ENCODE data around the gene ADD2.

Gene ADD2

DNA sequence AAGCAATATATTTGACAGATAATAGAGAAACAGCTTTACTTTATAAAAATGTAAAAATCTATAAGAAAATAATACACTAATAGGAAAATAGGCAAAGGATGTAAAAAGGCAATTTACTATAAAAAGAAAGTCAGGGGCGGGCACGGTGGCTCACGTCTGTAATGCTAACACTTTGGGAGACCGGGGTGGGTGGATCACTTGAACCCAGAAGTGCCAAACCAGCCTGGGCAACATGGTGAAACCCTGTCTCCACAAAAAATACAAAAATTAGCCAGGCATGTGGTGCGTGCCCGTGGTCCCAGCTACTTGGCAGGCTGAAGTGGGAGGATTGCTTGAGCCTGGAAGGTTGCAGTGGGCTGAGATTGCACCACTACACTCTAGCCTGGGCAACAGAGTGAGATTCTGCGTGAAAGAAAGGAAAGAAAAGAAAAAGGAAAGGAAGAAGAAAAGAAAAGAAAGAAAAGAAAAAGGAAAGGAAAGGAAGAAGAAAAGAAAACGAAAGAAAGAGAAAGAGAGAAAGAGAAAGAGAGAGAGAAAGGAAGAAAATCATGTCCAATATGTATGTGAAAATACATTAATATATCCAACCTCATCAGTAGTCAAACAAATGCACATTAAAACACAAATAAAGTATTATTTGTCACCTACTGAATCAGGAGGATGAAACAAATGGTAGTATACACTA, 65.1 kb downstream of the ADD2 start:
- DNase-seq (ENCODE audit: low spot score), result no peak

DNA sequence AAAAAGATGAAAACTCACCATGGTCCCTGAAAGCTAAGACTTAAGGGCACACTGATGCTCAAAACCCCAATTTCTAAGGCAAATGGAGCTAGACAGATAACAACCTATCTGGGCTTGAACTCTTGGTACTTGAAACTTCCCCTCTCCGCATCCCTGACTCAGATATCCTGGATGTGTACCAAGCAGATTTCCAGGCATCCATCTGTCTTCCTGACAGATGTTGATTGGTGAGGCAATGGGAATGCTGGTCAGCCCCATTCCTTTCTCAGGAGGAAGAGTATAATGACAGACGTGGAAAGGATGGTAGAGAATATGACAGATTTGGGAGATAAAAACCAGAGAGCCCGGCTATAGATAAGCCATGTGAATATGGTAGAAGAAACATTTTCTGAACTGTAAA, 69.2 kb downstream of the ADD2 start:
- no peak for DNase-seq (ENCODE audit: low spot score)

DNA sequence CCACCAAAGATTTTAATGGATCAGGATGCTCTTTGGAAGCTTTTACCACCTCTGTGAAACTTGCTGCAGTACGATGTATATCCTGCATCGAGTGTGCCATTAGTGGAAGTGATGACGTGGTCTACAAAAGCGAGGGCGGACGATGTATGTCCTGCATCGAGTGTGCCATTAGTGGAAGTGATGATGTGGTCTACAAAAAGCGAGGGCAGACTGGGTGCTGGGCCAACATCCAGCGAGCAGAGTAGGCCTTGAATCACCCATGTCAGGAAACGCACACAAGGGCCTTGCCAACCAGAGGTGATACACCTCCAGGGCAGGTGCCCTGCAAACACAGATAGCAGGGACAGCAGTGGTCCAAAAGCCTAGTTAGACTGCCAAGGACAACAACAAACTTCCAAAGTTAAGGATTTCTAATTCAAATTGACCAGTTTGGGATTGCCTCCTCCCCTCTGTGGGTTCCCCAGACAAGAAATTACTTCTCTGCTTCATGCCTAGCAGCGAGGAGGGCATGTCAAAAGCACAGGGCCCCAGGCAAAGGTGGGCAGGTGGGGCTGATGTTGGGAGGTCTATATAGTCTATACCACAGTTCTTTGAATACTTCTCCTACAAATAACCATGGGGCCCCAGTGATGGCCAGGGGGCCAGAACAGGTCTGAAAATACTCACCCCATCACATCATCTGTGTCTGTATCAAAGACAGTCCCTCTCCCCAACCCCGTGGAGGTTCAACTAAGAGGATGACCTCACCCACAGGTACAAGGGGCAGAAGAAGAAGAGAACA, 70.2 kb downstream of the ADD2 start:
- DNase-seq (ENCODE audit: low spot score), result no peak

DNA sequence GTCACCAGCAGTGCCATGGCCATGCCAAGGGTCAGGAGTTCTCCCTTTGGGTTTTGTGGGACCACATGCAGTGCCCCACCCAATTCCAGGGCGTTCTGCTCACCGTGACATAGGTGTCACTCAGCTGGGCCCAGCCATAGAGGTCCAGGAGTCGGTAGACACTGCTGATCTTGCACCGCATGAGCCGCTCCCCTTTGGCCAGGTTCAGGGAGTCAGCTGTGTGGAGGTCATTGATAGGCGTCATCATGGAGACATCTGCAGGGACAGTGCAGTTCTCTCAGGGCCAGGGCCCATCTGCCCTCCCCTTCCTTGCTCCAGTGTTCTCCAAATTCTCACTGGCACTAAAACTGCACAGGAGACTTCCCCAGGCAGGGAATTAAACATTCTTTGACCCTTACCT, 71.9 kb downstream of the ADD2 start:
- no peak for DNase-seq (ENCODE audit: low spot score)

DNA sequence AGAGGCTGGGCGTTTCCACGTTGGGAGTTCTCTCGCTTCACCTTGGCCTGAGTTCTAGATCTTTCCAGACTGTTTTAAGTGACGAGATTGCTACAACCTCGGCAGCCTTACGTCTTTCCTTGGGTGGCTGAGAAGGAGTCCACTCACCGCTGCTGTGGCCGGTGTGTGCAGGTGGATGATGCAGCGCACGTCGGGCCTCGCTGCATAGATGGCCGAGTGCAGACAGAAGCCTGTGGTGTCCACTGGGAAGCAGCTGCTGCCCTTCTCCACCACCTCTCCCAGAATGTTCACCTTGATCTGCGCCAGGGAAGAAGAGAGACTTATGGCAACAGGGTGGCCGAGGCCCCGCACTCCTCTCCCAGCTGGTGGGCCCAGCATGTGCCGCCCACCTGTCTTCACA, 75.7 kb downstream of the ADD2 start:
- no peak for DNase-seq (ENCODE audit: low spot score)

DNA sequence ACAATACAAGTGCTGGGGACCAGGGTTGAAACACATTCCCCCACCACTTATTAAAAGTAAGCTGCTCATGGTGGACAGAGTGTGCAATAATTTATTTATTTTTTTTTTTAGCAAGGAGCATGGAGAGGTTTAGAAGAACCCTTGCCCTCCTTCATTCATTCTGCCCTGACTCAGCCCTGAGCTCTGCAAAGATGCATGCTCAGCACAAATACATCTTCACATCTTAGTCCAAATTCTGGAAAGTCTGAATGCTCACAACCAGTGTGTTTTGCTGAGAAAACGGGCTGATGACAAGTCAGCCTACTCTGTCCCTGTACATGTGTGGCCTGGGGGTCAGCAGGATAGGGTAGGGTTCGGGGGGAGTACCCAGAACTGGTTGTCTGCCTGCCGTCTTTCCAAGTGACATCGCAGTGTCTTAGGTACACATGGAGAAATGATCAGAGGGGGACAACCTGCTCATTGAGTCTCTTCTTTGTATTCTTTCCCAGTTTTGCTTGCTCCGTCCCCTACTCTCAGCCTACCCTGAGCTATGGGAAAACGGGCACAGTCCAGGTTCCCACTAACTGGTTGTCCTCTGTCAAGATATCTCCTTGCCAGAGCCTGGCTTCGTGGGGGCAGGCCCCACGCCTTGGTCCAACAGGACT, 76.4 kb downstream of the ADD2 start:
- no peak for DNase-seq (ENCODE audit: low spot score)

DNA sequence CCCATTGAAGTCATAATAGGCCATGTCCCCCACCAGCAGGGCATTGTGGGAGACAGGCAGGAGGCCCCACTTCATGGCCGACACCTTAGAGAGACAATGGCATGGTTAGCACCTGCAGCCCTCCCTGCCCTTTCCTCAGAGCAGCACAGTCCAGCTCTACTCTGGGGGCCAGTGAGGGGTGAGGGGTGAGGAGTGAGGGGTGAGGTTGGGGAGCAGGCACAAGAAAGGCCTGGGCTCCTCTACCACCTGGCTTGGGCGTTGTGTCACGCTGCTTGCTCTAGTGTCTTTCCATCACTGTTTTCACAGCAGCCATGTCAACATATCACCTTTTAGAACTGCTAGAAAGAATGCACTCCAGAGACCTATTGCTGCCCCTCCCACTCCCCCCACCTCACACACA, 77.2 kb downstream of the ADD2 start:
- DNase-seq (ENCODE audit: low spot score), result no peak

DNA sequence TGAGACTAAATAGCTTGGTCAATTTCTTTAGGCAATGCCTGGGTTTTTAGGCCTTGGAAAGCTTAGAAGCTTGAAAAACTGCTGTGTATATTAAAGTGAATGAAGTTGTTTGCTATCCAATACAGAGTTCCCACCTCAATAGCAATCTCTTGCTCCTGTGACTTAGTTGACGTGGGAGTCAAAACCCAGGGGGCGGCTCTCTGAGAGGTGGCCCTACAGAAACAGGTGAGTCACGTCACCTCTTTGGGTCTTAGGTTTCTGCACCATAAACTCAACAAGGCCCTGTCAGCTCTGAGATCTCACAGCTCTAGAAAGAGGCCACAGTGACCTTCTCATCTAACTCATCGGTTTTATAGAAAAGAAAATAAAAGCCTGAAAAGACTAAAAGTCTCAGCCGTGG, 79.6 kb downstream of the ADD2 start:
- no peak for DNase-seq (ENCODE audit: low spot score)

DNA sequence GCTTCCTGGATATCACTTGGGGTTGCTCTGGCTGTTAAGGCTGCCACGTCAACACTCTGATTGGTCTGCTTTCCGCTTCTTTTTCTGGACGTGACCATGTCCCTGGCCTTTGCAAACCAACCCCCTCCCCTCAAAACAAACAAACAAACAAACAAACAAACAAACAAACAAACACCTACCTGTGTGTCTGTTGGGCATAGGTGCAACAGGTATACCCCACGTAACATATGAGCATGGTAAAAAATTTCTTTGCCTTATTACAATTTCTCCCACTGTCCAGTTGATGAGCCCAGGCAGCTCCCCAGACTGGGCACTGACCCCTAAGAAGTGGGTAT, 80.6 kb downstream of the ADD2 start:
- no peak for DNase-seq (ENCODE audit: low spot score)

DNA sequence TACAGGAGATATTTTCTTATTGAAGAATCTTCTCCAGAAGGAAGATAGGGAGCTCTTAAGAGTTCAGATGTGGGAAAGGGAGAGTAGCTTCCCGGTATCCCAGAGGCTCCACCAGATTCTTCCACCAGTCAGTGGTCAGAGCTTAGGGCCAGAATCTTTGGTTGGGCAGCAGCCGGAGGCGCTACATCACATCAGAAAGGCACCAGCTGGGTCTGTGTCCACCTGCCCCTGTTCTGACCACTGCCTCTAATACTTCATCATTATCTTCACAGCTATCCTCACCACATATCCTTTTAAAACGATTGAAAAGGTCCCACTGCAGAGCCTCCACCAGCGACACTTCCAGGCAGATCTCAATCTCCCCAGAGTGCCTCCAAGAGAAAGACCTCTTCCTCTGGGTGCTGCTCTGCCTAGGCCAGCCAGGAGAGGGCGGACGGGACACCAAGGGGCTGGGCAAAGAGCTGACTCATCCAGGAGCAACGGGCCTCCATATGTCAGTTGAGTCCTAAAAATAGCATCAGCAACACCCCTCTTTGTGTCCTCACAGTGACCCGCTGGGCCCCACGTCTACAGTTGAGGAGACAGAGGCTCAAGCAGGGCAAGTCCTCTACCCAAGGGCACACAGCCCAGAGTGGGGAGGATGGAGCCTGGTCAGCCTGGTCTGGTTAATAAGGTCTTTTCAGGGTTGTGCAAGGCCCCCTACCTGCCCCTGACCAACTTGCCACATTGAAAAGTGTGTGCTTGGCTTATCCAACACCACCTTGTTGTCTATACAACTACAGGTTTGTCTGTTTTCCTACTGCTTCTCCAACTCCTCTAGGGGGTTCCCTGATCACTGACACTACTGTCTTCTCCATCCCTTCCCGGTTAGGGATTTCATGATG, 81.2 kb downstream of the ADD2 start:
- no peak for DNase-seq (ENCODE audit: low spot score)

DNA sequence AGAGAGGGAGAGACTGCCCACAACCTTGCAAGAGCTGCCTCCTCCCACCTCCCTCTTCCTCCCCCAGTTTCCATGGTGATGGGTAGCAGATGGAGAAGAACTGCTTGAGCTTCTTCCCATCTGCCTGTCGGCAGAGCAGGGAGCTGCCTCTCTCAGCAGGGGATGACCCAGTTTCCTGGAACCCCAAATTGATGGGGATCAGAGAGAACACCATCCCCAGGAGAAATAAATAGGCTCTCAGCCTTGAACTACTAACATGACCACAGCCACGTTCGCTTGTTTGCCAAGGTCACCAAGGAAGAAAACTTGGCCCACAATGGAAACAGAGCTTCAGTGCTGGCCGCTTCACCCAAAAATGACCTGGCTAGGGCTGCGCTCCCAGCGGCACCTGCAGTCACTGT, 82.2 kb downstream of the ADD2 start:
- DNase-seq (ENCODE audit: low spot score), result peak; percentile 6

DNA sequence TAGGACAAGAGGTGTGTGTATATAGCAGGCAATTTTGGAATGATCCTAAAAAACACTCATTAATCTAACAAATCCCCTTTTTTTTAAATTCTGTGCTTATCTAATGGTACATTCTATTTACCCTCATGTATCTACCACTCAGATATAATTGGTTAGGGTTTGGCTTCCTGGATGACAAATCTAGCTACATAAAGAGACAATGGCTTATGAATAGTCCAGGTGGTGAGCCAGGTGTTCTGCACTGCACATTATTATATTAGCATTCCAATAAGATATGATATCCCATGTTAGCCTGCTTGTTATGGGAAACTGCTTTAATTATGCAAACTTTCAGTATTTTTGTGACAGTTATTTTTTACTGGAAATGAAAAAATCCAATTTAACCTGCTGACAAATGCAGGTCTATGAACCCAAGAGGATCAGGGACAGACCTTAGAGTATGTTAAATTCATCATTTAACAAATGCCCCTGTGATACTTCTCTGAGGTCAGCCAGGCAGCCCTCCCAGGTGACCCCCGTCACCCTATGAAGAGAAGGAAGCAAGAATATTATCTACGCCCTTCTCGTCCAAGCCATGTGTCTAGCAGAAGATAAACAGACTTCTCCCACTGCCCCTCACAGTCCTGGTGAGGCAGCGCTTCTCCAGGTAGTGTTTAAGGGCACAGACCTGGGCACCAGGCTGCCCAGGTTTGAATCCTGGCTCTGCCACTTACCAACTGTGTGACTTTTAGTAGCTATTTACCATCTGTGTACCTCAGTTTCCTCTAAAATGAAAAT, 83.0 kb downstream of the ADD2 start:
- DNase-seq (ENCODE audit: low spot score), result no peak

DNA sequence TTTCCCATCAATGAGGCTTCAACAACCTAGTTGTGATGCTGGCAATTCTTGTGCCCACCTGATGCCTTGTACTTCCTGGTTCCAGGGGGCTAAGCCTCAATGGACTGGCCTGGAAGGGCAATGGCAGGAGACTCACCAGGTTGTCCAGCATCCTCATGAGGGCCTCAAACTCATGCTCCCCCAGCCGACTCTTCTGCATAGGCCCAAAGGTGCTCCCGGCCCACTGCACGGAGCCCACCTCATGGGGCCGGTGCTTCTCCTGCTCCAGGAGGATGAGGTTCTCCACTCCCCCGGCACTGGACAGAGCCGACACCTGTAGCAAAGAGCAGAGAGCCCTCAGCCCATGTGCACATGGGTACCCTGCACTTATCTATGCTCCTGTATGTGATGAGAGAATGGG, 84.5 kb downstream of the ADD2 start:
- DNase-seq (ENCODE audit: low spot score), result no peak

DNA sequence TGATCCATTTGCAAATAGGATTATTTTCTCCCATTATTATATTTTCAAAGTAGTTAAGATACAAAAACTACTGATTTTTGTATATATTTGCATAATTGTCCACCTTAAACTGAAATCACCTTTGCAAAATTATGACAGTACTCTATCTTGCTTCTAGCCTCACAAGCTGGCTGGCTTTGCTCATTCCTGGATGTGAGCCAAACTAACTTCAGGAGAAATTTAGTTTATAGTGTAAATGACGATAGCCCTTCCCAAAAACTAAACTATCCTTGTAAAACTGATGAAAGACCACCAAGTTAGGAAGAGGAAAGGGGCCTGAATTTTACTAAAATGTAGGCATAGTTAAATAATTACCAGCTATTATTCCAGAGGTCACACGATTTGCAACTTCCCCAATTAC, 87.3 kb downstream of the ADD2 start:
- DNase-seq (ENCODE audit: low spot score), result no peak

DNA sequence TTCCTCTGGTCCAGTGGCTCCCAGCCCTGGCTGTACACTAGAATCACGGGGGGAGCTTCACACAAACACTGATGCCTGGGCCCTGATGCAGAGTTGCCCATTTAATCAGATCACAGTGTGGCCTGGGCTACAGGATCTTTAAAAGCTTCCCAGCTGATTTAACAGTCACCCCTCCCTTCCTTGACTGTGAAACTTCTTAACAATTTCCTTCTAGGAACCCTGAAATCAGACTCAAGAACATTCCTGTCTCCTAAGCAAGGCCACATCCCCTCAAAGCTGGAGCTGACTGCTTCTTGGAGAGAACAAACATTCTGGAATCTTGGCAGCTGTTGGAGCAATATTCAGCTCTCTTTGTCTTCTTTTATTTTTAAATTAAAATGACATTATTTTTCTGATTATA, 88.7 kb downstream of the ADD2 start:
- DNase-seq (ENCODE audit: low spot score), result no peak

DNA sequence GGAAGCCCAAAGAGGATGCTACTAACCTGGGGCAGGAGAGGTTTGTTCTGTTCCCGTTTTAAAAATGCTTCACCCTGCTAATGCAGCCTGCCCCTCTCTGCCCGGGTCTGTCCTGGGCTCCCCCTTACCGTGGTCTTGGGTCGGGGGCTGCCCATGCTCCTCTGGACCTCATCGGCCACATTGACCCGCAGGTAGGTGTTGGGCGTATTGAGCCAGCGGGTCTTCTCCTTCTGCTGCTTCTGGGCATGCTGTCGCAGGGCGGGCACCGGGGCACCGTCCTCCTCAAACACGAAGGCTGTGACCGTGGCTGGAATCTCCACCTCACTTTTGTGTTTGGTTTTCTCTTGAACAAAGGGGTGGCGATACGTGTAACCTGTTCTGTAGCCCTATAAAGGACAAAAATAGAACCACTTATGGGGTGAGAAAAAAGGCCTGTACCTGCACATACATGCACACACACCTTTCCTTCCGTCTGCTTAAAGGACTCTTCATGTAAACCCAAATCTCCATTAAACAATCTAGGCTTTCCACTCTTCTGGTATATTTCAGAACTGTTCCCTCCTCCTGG, 89.3 kb downstream of the ADD2 start:
- DNase-seq (ENCODE audit: low spot score), result no peak

DNA sequence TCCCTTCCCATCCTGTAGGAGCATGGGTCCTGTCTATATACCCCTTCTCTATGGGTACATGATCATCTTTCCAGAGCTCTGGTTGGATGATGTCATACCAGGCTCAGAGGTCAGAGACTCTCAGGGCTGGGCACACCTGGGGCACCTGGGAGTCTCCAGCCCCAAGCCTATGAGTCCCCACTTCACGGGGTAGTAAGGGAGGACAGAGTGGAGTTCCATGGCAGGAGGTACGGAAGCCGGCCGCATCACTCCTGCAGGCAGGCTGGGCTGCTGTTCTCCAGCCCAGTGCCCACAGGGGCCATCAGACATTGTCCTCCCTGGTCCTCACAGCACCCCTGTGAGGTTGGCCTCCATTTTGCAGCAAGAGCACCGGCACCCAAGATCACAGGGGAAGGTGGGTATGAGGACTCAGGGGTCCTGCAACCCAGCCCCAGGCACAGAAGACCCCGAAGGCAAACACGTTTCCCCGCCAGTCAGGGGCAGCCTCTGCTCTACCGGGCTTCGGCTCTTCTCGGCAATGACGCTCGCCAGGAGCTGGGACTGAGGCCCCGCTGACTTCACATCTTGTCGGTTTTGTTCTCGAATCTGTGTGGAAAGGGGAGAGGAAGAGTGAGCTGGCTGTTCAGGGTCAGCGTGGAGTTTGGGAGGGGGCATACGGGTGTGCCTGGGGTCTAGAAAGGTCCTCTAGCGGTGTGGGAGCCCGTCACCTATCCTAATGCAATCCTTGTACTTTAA, 91.5 kb downstream of the ADD2 start:
- no peak for DNase-seq (ENCODE audit: low spot score)

DNA sequence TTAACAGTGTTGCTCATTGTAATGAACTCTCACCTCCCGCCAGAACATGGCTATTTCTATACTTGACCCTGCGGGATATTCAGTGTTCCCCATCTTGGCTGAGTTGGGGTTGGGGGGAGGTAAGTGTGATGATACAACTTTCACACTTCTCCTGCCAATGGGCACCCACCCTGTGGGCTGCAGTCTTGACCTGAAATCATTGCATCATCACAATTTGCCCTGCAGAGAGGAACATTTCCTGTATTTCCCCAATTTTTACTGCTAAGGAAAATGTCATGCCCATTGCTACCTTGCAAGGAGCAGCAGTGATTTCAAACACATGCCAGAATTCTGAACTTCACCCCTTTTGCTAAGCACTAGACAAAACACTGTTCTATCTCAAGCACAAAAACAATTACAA, 92.1 kb downstream of the ADD2 start:
- DNase-seq (ENCODE audit: low spot score), result no peak

DNA sequence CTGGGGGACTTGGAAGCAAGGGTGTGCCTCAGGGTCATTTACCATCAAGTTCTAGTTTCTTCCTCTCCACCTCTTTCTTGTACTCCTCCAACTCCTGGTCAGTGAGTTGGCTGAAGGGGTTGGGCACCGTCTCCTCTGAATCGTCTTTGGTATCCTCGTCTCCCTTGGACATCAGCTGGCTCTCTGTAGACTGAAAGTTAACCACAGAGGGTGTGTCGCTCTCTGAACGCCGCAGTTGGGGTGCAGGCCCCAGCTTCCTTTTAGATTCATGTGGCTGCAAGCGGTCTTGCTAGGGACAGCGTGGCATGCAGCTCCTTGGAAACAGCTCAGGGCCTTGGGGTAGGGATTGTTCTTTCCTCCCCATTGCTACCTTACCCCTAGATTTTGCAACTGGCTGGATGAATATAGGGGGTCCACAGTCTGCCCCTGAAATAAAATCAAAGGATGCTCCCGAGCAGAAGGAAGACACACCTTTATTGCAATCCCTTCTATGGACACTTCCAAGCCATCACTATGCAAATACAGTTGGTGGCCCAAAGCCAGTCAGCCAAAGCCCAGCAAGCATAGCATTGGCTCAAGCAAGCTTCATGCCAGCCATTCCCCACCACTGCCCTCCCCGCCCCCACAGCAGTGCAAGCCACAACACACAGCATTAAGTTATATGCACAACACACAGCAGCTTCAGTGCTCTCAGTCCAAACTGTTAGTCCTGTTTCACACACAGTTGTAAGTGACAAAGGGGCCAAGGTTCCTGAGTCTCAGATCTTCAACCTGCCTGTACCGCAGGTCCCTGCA, 93.2 kb downstream of the ADD2 start:
- DNase-seq (ENCODE audit: low spot score), result no peak
